Astrocyte (in vitro differentiated cells and primary cell): ENCODE measurements around the gene HECW1.

Experiments
- CTCF ChIP-seq: IDR thresholded peaks from 2 replicates; pipeline ENCODE4 v1.5.1; 2011; ENCODE audit warnings: low read depth, mild to moderate bottlenecking, inconsistent platforms, low read length, moderate library complexity; ENCODE audit not compliant: insufficient read depth
- EZH2 ChIP-seq: IDR thresholded peaks from 2 replicates; pipeline ENCODE4 v1.6.1; 2012; ENCODE audit warnings: mild to moderate bottlenecking, low read length, inconsistent platforms; ENCODE audit not compliant: insufficient read depth

DNA sequence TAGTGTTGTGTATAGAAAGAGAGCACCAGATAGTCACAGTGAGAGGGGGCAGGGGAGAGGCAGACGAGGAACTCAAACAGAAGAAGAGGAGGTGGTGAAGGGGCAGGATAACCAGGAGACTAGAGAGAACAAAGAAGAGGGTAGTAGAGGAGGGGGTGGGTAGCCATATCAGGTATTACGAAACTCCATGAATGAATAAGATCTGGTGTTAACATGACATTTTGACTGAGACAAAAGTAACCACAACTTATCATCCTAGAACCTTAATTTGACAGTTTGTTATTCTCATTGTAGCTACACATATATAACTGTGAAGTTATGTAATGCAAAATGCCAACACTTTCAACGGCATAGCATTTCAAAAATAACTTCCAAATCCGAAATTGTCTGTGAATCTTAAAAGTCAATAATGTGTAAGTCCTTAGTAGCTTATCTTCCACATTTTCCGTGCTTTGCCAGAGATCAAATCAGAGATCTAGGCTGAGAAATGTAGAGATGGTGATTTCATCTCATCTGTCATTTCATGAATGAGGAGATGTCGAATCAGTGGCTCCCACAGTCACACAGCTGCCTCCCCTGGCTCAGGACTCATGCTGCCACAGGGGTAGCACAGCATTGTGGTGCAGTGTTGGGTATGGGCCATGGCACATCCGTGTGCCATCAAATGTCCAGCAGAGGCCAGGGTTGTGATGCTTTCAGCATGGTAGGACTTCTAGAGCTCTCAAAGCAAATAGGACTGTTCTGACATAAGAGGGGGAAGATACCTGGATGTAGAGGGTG lies 202.1 kb downstream of the HECW1 start:
- no peak for TF ChIP-seq EZH2
- no peak for TF ChIP-seq CTCF
